Natural killer cell (primary cell): ENCODE measurements around the gene AKT1. TPM values are rescaled to one million over a fixed set of nuclear protein-coding genes. Genes with fewer than 3 reads are reported as not detected.

Experiments used
- ATAC-seq, 3 donors: fragments of 150-1000 bp in 2 of 3; fragments of 200-7000 bp in 1 of 3; cut with Tn5 transposase; 1 replicate in 1 of 3; 2 replicates in 2 of 3; pipeline ENCODE4 v1.10.0; 2021; ENCODE audit warnings: mild to moderate bottlenecking in 2 of 3, moderate library complexity in 2 of 3
- DNase-seq, 2 donors: peaks; one replicate each; pipeline versions ENCODE4 v3.0.0 to v3.0.0-alpha.2; 2013 to 2021; ENCODE audit warnings: mixed read lengths in 1 of 2
- H3K27ac ChIP-seq: one replicate; pipeline ENCODE4 v1.5.1; 2013; ENCODE audit warnings: mild to moderate bottlenecking, low read length
- H3K27me3 ChIP-seq: one replicate; pipeline ENCODE4 v1.6.1; 2013; ENCODE audit warnings: low read length; ENCODE audit not compliant: control insufficient read depth, insufficient read depth
- H3K36me3 ChIP-seq: one replicate; pipeline ENCODE4 v1.6.1; 2013; ENCODE audit warnings: low read length; ENCODE audit not compliant: control insufficient read depth, insufficient read depth
- H3K4me1 ChIP-seq: one replicate; pipeline ENCODE4 v1.6.1; 2013; ENCODE audit warnings: low read length; ENCODE audit not compliant: control insufficient read depth, insufficient read depth
- H3K4me3 ChIP-seq: one replicate; pipeline ENCODE4 v1.5.1; 2013; ENCODE audit warnings: low read length
- H3K9me3 ChIP-seq: one replicate; pipeline ENCODE4 v1.6.1; 2013; ENCODE audit warnings: low read length; ENCODE audit not compliant: control insufficient read depth, insufficient read depth
- H3K27ac Mint-ChIP-seq, 2 donors: one replicate each; pipeline ENCODE4 v1.8.0; 2022; ENCODE audit warnings: mild to moderate bottlenecking in 2 of 2, mixed read lengths in 2 of 2, moderate library complexity in 1 of 2
- H3K27me3 Mint-ChIP-seq, 2 donors: one replicate each; pipeline ENCODE4 v1.8.0; 2022; ENCODE audit warnings: low read depth in 2 of 2, mixed read lengths in 2 of 2
- H3K36me3 Mint-ChIP-seq: one replicate; pipeline ENCODE4 v1.8.0; 2022; ENCODE audit warnings: mixed read lengths
- H3K4me1 Mint-ChIP-seq, 2 donors: one replicate each; pipeline ENCODE4 v1.8.0; 2022; ENCODE audit warnings: mixed read lengths in 2 of 2
- H3K4me3 Mint-ChIP-seq: one replicate; pipeline ENCODE4 v1.8.0; 2022; ENCODE audit warnings: mild to moderate bottlenecking, moderate library complexity, mixed read lengths
- H3K9me3 Mint-ChIP-seq, 2 donors: one replicate each; pipeline ENCODE4 v1.8.0; 2022; ENCODE audit warnings: mixed read lengths in 2 of 2
- WGBS: methylation state at CpG from one replicate; pipeline ENCODE4 v1.1.7; 2013; ENCODE audit warnings: missing lambda C conversion rate; ENCODE audit not compliant: insufficient coverage; 5-methylcytosine and 5-hydroxymethylcytosine counted together
- intact Hi-C: fragments of 100-400 bp; cut with micrococcal nuclease; formaldehyde crosslinking; loops from one replicate; pipeline ENCODE4 v1.14.2; 2022
- total RNA-seq, 4 donors: library from RNA; stranded (reverse); fragments of 120-200 nt in 1 of 4; gene quantifications; one replicate each; pipeline versions ENCODE4 v1.2.3 to v1.2.4, GENCODE V29; 2013 to 2022
- TF ChIP-seq, protein P1 (sequence below): fragments of 200-600 bp; IDR thresholded peaks from one replicate; pipeline ENCODE4 v1.8.0; 2022; ENCODE audit warnings: antibody characterized with exemption

The AKT1 gene
- total RNA-seq, 3 donors from 2014 or later (not counting 1 experiment from before 2014, with no cell fraction given) = 152 to 163 (median 153) TPM

DNA sequence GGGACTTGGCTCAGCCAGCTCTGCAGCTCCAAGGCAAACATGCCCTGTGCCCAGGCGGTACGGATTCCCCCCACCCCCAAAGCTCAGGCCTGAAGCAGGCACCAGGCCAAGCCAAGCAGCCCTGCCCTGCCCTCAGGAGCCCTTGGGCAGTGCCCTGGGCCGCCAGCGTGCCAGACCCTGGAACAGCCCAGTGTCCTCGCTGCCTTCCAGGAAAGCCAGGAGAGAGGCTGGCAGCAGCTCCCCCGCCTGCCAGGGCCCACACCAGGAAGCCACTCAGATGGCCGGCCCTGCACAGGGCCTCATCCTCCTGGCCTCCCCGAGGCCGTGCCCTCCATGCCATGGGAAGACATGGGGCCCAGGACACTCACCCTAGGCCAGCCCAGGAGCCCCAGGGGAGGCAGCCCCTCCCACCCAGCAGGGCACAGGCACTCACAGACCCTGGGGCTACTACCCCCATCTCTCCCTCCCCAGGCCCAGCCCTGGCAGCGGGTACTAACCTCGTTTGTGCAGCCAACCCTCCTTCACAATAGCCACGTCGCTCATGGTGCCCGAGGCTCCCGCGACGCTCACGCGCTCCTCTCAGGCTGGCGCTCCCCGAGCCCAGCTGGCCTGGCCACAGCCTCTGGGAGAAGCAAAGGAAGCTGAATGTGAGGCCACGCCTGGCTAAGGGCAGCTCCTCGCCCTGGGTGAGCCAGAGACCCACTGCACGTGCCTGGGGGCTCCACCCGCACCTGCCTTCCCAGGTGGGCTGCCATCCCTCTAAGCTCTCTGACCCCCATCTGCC, 3.3 kb downstream of the AKT1 start:
- DNase-seq = no peak
- no peak overlapping the region for H3K4me3 ChIP-seq
- H3K27ac Mint-ChIP-seq = peak overlapping the region; percentile 41 to 59

DNA sequence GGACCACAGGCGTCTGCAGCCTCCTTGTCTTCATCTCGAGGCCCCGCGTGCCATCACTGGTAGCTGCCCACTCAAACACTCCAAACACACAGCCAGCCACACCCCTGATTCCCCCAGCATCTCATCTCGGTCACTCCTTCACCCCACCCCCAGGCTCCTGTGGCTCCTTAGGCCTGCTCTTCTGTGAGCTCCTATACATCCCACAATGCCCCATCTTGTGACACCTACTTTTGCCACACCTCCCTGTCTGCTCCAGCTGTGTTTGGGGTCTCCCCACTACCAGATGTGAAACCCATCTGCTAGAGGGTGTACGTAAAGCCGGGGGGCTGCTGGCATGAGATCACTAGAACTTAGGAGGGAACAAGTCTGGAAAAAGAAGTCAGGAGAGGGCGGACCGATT, 4.1 kb downstream of the AKT1 start:
- Histone ChIP-seq H3K27ac (no peak overlapping the region), H3K4me3 (no peak overlapping the region), H3K36me3 (peaks cover 27% of the 10 kb centered on the region), H3K27me3 (no peaks in the 10 kb centered on the region), H3K4me1 (peaks cover 68% of the 10 kb centered on the region), H3K9me3 (no peaks in the 10 kb centered on the region)
- no peak for DNase-seq
- H3K9me3 Mint-ChIP-seq = no peaks in the 10 kb centered on the region
- intact Hi-C loops = no loop called here
- no peaks in the 10 kb centered on the region for H3K27me3 Mint-ChIP-seq
- TF ChIP-seq, protein P1, sequence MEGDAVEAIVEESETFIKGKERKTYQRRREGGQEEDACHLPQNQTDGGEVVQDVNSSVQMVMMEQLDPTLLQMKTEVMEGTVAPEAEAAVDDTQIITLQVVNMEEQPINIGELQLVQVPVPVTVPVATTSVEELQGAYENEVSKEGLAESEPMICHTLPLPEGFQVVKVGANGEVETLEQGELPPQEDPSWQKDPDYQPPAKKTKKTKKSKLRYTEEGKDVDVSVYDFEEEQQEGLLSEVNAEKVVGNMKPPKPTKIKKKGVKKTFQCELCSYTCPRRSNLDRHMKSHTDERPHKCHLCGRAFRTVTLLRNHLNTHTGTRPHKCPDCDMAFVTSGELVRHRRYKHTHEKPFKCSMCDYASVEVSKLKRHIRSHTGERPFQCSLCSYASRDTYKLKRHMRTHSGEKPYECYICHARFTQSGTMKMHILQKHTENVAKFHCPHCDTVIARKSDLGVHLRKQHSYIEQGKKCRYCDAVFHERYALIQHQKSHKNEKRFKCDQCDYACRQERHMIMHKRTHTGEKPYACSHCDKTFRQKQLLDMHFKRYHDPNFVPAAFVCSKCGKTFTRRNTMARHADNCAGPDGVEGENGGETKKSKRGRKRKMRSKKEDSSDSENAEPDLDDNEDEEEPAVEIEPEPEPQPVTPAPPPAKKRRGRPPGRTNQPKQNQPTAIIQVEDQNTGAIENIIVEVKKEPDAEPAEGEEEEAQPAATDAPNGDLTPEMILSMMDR = no peak
- 93% methylated on average over 9 of the region's 9 CpGs for WGBS
- ATAC-seq = no peak
- H3K27ac Mint-ChIP-seq = peak overlapping the region in 1 of 2 donors; percentile 37
- H3K36me3 Mint-ChIP-seq = no peaks in the 10 kb centered on the region
- peaks cover 19 to 69% of the 10 kb centered on the region in 2 donors for H3K4me1 Mint-ChIP-seq
- H3K4me3 Mint-ChIP-seq = peak overlapping the region; percentile 58

More for the DNA sequence above, 3.3 kb downstream of the AKT1 start:
- intact Hi-C loops = no loop called here
- H3K36me3 Mint-ChIP-seq = no peaks in the 10 kb centered on the region
- no peaks in the 10 kb centered on the region for H3K27me3 Mint-ChIP-seq
- 93% methylated on average over 25 of the region's 25 CpGs for WGBS
- peaks cover 19 to 61% of the 10 kb centered on the region in 2 donors for H3K4me1 Mint-ChIP-seq
- Histone ChIP-seq H3K9me3 (no peaks in the 10 kb centered on the region), H3K36me3 (peaks cover 27% of the 10 kb centered on the region), H3K27ac (no peak overlapping the region), H3K27me3 (no peaks in the 10 kb centered on the region), H3K4me1 (peaks cover 60% of the 10 kb centered on the region)
- no peak for ATAC-seq
- peak overlapping the region; percentile 93 for H3K4me3 Mint-ChIP-seq
- H3K9me3 Mint-ChIP-seq = no peaks in the 10 kb centered on the region
- TF ChIP-seq, protein P1 = no peak

DNA sequence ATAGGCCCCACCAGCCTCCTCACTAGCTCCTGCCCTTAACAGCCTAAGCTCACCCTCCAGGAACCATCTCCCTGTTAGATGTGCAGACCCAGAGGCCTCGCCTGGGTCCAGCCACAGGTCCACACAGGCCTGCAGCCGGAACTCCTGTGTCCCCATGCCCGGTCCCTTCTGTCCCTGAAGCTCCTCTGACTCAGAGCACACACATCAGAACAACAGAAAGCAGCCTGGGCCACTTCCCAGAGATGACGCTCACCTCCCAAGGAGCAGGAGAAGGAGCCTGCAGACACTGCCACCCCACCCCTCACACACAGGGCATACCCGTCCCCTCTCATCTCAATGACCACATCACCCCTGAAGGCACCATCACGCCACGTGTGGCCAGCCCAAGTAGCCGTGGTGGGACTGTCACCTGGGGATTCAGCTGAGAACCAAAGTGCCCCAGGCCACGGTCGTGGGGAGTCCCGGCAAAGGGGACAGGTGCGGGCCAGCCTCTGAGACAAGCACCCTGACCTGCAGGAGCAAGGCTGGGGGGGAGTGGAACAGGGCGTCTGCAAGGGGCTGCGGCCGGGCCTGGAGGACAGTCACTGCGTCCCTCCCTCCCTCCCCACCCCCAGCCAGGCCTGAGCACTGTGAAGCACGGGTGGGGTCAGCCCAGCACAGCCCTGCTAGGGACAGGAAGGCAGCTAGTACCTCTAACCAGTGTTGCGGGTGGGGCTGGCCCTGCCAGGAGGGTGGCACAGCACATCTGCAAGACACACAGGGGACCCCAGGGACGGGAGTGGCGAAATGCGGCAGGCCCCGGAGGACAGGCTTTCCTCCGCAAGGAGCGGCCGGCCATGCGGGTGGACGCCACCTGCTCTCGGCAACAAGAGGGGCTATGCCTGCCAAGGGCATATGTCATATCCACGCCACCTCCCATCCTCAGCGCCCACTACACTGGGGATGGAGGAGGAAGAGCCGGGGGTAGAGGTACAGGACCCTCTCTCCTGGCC, 5.5 kb downstream of the AKT1 start:
- intact Hi-C loops = no loop called here
- Histone ChIP-seq H3K4me3 (no peak overlapping the region), H3K9me3 (no peaks in the 10 kb centered on the region), H3K27me3 (no peaks in the 10 kb centered on the region), H3K27ac (no peak overlapping the region), H3K4me1 (peaks cover 74% of the 10 kb centered on the region), H3K36me3 (peaks cover 27% of the 10 kb centered on the region)
- no peaks in the 10 kb centered on the region for H3K27me3 Mint-ChIP-seq
- H3K36me3 Mint-ChIP-seq = no peaks in the 10 kb centered on the region
- DNase-seq (no peak), ATAC-seq (no peak)
- WGBS = 94% methylated on average over 31 of the region's 31 CpGs
- no peak overlapping the region for H3K27ac Mint-ChIP-seq
- no peaks in the 10 kb centered on the region for H3K9me3 Mint-ChIP-seq
- no peak overlapping the region for H3K4me3 Mint-ChIP-seq
- TF ChIP-seq, protein P1 = no peak
- H3K4me1 Mint-ChIP-seq = peaks cover 19 to 71% of the 10 kb centered on the region in 2 donors
